ENCODE measurements around the gene IFITM2.
"Not testable (repeated sequence)": the region's sequence is repeated elsewhere in the genome, so short reads cannot be mapped to it uniquely, and the experiment has no call there.

Gene IFITM2

GRCh38 chr11:319121-319887, 11.7 kb downstream of the IFITM2 start:
- not testable (repeated sequence) for H3K9me3 ChIP-seq; H3K36me3 ChIP-seq; H3K4me1 ChIP-seq; H3K27me3 ChIP-seq; DNase-seq; H3K4me3 ChIP-seq (ENCODE audit: low read depth, low read length)

- not testable (repeated sequence) for H3K9me3 ChIP-seq; DNase-seq; H3K27me3 ChIP-seq; H3K4me1 ChIP-seq; H3K4me3 ChIP-seq (ENCODE audit: low read depth, low read length); H3K36me3 ChIP-seq
These were observed 12.3 kb downstream of the IFITM2 start for GRCh38 chr11:319888-320273.

- no peak for DNase-seq
- Histone ChIP-seq H3K27me3 (no peaks in the 10 kb centered on the region), H3K9me3 (no peaks in the 10 kb centered on the region), H3K4me1 (no peaks in the 10 kb centered on the region), H3K4me3 (ENCODE audit: low read depth, low read length) (no peak overlapping the region), H3K36me3 (no peaks in the 10 kb centered on the region)
- no peak for TF ChIP-seq CTCF (IDR thresholded peaks at IDR 0.05; ENCODE audit: low read depth, low read length)
These were observed 16.5 kb downstream of the IFITM2 start for GRCh38 chr11:324156-324555.

GRCh38 chr11:324593-325517, 17.2 kb downstream of the IFITM2 start:
- not testable (repeated sequence) for H3K36me3 ChIP-seq; H3K9me3 ChIP-seq; H3K27me3 ChIP-seq; DNase-seq; H3K4me1 ChIP-seq; H3K4me3 ChIP-seq (ENCODE audit: low read depth, low read length)

- TF ChIP-seq CTCF (IDR thresholded peaks at IDR 0.05; ENCODE audit: low read depth, low read length), result no peak
- H3K36me3 ChIP-seq, result no peaks in the 10 kb centered on the region
- H3K9me3 ChIP-seq, result no peaks in the 10 kb centered on the region
- DNase-seq, result no peak
- H3K4me1 ChIP-seq, result no peaks in the 10 kb centered on the region
- H3K4me3 ChIP-seq (ENCODE audit: low read depth, low read length), result no peak overlapping the region
- H3K27me3 ChIP-seq, result no peaks in the 10 kb centered on the region
These were observed 18.4 kb downstream of the IFITM2 start for GRCh38 chr11:325796-326591.

- H3K9me3 ChIP-seq, result no peaks in the 10 kb centered on the region
- no peaks in the 10 kb centered on the region for H3K27me3 ChIP-seq
- no peaks in the 10 kb centered on the region for H3K36me3 ChIP-seq
- TF ChIP-seq CTCF (IDR thresholded peaks at IDR 0.05; ENCODE audit: low read depth, low read length), result no peak
- DNase-seq, result no peak
- no peak overlapping the region for H3K4me3 ChIP-seq (ENCODE audit: low read depth, low read length)
- H3K4me1 ChIP-seq, result no peaks in the 10 kb centered on the region
These were observed 18.9 kb downstream of the IFITM2 start for GRCh38 chr11:326592-326841.

- Histone ChIP-seq H3K4me1 (no peaks in the 10 kb centered on the region), H3K27me3 (no peaks in the 10 kb centered on the region), H3K4me3 (ENCODE audit: low read depth, low read length) (no peak overlapping the region), H3K36me3 (no peaks in the 10 kb centered on the region), H3K9me3 (no peaks in the 10 kb centered on the region)
- TF ChIP-seq CTCF (IDR thresholded peaks at IDR 0.05; ENCODE audit: low read depth, low read length), result no peak
- DNase-seq, result no peak
These were observed 19.4 kb downstream of the IFITM2 start for GRCh38 chr11:326842-327580.

Data from BE2C (cell line).